CD14-positive monocyte (primary cell): ENCODE results near the gene AGBL1. TPM values are rescaled to one million over a fixed set of nuclear protein-coding genes. Genes with fewer than 3 reads are reported as not detected.

Source experiments
- DNase-seq, 3 donors: peaks; one replicate each; pipeline ENCODE4 v3.0.0-alpha.2; 2011 to 2022
- H2AFZ ChIP-seq: 2 replicates; pipeline ENCODE4 v1.6.0; 2012; ENCODE audit warnings: mild to moderate bottlenecking, low read depth, low read length, inconsistent platforms; ENCODE audit not compliant: insufficient read depth, poor library complexity, severe bottlenecking
- H3K27ac ChIP-seq, 2 donors: 1 replicate in 1 of 2; 2 replicates in 1 of 2; pipeline ENCODE4 v1.5.1; 2012 to 2013; ENCODE audit warnings: low read length in 2 of 2, control low read depth in 1 of 2, inconsistent platforms in 1 of 2, low read depth in 1 of 2, mild to moderate bottlenecking in 1 of 2
- H3K27me3 ChIP-seq, 2 donors: one replicate each; pipeline versions ENCODE4 v1.6.0 to v1.6.1; 2011 to 2013; ENCODE audit warnings: low read length in 2 of 2; ENCODE audit not compliant: control insufficient read depth in 2 of 2, insufficient read depth in 2 of 2
- H3K36me3 ChIP-seq, 2 donors: replicated peaks in 1 of 2; 1 replicate in 1 of 2; 2 replicates in 1 of 2; pipeline versions ENCODE4 v1.5.1 to v1.6.1; 2012 to 2013; ENCODE audit warnings: low read length in 2 of 2, control low read depth in 1 of 2, inconsistent platforms in 1 of 2, mild to moderate bottlenecking in 1 of 2; ENCODE audit not compliant: insufficient read depth in 2 of 2, control insufficient read depth in 1 of 2
- H3K4me1 ChIP-seq, 2 donors: 1 replicate in 1 of 2; 2 replicates in 1 of 2; pipeline versions ENCODE4 v1.5.1 to v1.6.1; 2012 to 2013; ENCODE audit warnings: low read length in 2 of 2, control low read depth in 1 of 2, inconsistent platforms in 1 of 2, mild to moderate bottlenecking in 1 of 2, moderate library complexity in 1 of 2; ENCODE audit not compliant: insufficient read depth in 2 of 2, control insufficient read depth in 1 of 2
- H3K4me2 ChIP-seq: replicated peaks from 2 replicates; pipeline ENCODE3; 2012; ENCODE audit warnings: low read length, moderate library complexity, mild to moderate bottlenecking; ENCODE audit not compliant: poor library complexity, severe bottlenecking; ENCODE audit errors: extremely low read depth
- H3K4me3 ChIP-seq, 3 experiments: fragments of 200-600 bp in 1 of 3; sonication (generic) in 1 of 3; replicated peaks in 1 of 3; 1 replicate in 2 of 3; 2 replicates in 1 of 3; pipeline ENCODE4 v1.5.1; 2011 to 2013; ENCODE audit warnings: low read length in 3 of 3, mild to moderate bottlenecking in 3 of 3, control low read depth in 2 of 3, low read depth in 2 of 3, inconsistent platforms in 1 of 3, moderate library complexity in 1 of 3
- H3K79me2 ChIP-seq: 2 replicates; pipeline ENCODE4 v1.6.0; 2012; ENCODE audit warnings: mild to moderate bottlenecking, control low read depth, inconsistent platforms, low read length, moderate library complexity; ENCODE audit not compliant: insufficient read depth
- H3K9ac ChIP-seq: 2 replicates; pipeline ENCODE4 v1.6.0; 2017; ENCODE audit warnings: low read length, mild to moderate bottlenecking; ENCODE audit not compliant: insufficient read depth, poor library complexity, severe bottlenecking
- H3K9me3 ChIP-seq, 2 donors: replicated peaks in 1 of 2; 1 replicate in 1 of 2; 2 replicates in 1 of 2; pipeline versions ENCODE4 v1.5.1 to v1.6.1; 2012 to 2013; ENCODE audit warnings: low read length in 2 of 2, control low read depth in 1 of 2; ENCODE audit not compliant: control insufficient read depth in 1 of 2, insufficient read depth in 1 of 2
- H4K20me1 ChIP-seq: 2 replicates; pipeline ENCODE4 v1.6.0; 2012; ENCODE audit warnings: mild to moderate bottlenecking, low read length, control low read depth, moderate library complexity; ENCODE audit not compliant: insufficient read depth
- H3K27ac Mint-ChIP-seq, 7 donors: one replicate each; pipeline ENCODE4 v1.8.0; 2020; ENCODE audit warnings: mild to moderate bottlenecking in 7 of 7, mixed read lengths in 7 of 7, moderate library complexity in 6 of 7, inconsistent platforms in 2 of 7
- H3K27me3 Mint-ChIP-seq, 3 donors: one replicate each; pipeline ENCODE4 v1.8.0; 2021 to 2022; ENCODE audit warnings: low read depth in 3 of 3, mild to moderate bottlenecking in 3 of 3, mixed read lengths in 3 of 3, moderate library complexity in 3 of 3, inconsistent platforms in 1 of 3
- H3K36me3 Mint-ChIP-seq, 2 donors: one replicate each; pipeline ENCODE4 v1.8.0; 2020; ENCODE audit warnings: mixed read lengths in 2 of 2, inconsistent platforms in 1 of 2, mild to moderate bottlenecking in 1 of 2
- H3K4me1 Mint-ChIP-seq: one replicate; pipeline ENCODE4 v1.8.0; 2020; ENCODE audit warnings: mild to moderate bottlenecking, mixed read lengths
- H3K4me3 Mint-ChIP-seq, 2 donors: one replicate each; pipeline ENCODE4 v1.8.0; 2020; ENCODE audit warnings: mild to moderate bottlenecking in 2 of 2, mixed read lengths in 2 of 2, moderate library complexity in 1 of 2
- H3K9me3 Mint-ChIP-seq, 7 donors: one replicate each; pipeline ENCODE4 v1.8.0; 2020 to 2022; ENCODE audit warnings: mixed read lengths in 7 of 7, mild to moderate bottlenecking in 6 of 7, moderate library complexity in 6 of 7, inconsistent platforms in 2 of 7
- WGBS: methylation state at CpG from one replicate; pipeline ENCODE4 v1.1.5; 2013; ENCODE audit warnings: missing lambda C conversion rate; ENCODE audit not compliant: insufficient coverage; 5-methylcytosine and 5-hydroxymethylcytosine counted together
- intact Hi-C, 2 donors: fragments of 100-400 bp; cut with micrococcal nuclease; formaldehyde crosslinking; loops; one replicate each; pipeline versions ENCODE4 v1.15.0 to v1.15.1; 2023
- polyA plus RNA-seq, 3 donors: library from polyadenylated mRNA; depleted of rRNA in 1 of 3; unstranded in 2 of 3; stranded (reverse) in 1 of 3; fragments of 300-500 nt in 2 of 3; fragments of >200 nt in 1 of 3; fragmentation: Illumina TruSeq in 2 of 3; gene quantifications; 1 replicate in 2 of 3; 2 replicates in 1 of 3; pipeline ENCODE4 v1.2.3, GENCODE V29; 2012 to 2021
- TF ChIP-seq, protein P1 (sequence below): fragments of 200-600 bp; IDR thresholded peaks from one replicate; pipeline ENCODE4 v1.8.0; 2022; ENCODE audit warnings: antibody characterized with exemption, mild to moderate bottlenecking

AGBL1 gene
- polyA plus RNA-seq, 3 donors = not detected

DNA sequence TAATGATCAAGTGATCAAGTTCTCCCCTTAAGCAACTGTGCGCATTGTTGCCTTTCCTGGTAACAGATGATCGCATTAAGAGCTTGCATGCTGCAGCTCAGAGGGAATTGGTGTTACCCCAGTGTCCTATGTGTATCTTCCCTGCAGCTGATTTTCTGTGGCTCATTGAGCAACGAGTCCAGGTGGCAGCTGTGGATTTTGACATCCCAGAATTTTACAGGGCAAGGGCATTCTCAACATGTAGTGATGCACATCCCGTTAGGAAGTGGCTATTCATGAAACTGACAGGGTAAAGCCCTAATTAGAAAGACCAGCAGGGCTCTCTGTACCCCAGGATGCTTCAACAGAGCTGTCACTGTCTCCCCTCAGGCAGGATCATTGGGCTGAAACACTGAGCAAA, 232.8 kb downstream of the AGBL1 start:
- H3K27ac Mint-ChIP-seq = no peak overlapping the region

DNA sequence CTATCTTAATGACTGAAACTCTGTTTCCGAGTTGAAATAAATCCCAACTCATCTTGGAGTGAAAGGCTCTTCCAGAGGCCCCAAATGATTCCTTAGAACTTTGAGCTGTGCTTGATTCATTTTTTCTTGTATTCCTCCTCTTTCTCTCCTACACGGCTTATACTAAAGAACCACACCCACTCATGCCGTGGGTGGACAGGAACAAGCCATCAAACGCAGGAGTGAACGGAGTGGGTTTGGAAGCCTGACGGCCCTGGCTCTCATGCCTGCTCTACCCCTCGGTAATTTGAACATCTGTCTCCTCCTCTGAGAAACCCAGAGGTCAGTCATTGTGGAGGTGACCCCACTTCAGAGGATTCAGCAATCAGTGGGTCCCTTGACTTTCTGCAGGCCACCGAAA, 236.5 kb downstream of the AGBL1 start:
- H3K9ac ChIP-seq = no peak overlapping the region
- H3K27me3 Mint-ChIP-seq = peaks cover 0 to 2% (median 2%) of the 10 kb centered on the region in 3 donors
- intact Hi-C loops = loop anchor here in 1 of 2 donors (10.0 kb wide), 1 partner anchor 839 kb away; no protein-coding TSS in a partner anchor
- no peaks in the 10 kb centered on the region for H3K79me2 ChIP-seq
- DNase-seq = no peak
- peaks cover 0 to 15% (median 3%) of the 10 kb centered on the region in 7 donors for H3K9me3 Mint-ChIP-seq
- H3K4me1 Mint-ChIP-seq = no peaks in the 10 kb centered on the region
- no peak overlapping the region for H3K4me3 ChIP-seq
- TF ChIP-seq, protein P1, sequence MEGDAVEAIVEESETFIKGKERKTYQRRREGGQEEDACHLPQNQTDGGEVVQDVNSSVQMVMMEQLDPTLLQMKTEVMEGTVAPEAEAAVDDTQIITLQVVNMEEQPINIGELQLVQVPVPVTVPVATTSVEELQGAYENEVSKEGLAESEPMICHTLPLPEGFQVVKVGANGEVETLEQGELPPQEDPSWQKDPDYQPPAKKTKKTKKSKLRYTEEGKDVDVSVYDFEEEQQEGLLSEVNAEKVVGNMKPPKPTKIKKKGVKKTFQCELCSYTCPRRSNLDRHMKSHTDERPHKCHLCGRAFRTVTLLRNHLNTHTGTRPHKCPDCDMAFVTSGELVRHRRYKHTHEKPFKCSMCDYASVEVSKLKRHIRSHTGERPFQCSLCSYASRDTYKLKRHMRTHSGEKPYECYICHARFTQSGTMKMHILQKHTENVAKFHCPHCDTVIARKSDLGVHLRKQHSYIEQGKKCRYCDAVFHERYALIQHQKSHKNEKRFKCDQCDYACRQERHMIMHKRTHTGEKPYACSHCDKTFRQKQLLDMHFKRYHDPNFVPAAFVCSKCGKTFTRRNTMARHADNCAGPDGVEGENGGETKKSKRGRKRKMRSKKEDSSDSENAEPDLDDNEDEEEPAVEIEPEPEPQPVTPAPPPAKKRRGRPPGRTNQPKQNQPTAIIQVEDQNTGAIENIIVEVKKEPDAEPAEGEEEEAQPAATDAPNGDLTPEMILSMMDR = no peak
- H2AFZ ChIP-seq = no peak overlapping the region
- no peaks in the 10 kb centered on the region for H3K36me3 Mint-ChIP-seq
- no peak overlapping the region for H3K27ac ChIP-seq
- H3K9me3 ChIP-seq = peaks cover 0 to 4% of the 10 kb centered on the region in 2 donors
- 34% methylated on average over 6 of the region's 8 CpGs for WGBS
- H3K4me2 ChIP-seq = no peak overlapping the region
- H4K20me1 ChIP-seq = no peaks in the 10 kb centered on the region
- H3K27me3 ChIP-seq = no peaks in the 10 kb centered on the region
- no peaks in the 10 kb centered on the region for H3K36me3 ChIP-seq
- no peak overlapping the region for H3K27ac Mint-ChIP-seq
- no peak overlapping the region for H3K4me3 Mint-ChIP-seq
- no peaks in the 10 kb centered on the region for H3K4me1 ChIP-seq

More for the DNA sequence above, 232.8 kb downstream of the AGBL1 start:
- intact Hi-C loops = loop anchor here in 1 of 2 donors (10.0 kb wide), 1 partner anchor 842 kb away; no protein-coding TSS in a partner anchor
- Histone ChIP-seq H3K27ac (no peak overlapping the region), H3K4me3 (no peak overlapping the region), H3K27me3 (no peaks in the 10 kb centered on the region), H2AFZ (no peak overlapping the region), H4K20me1 (no peaks in the 10 kb centered on the region), H3K36me3 (no peaks in the 10 kb centered on the region), H3K79me2 (no peaks in the 10 kb centered on the region), H3K9ac (no peak overlapping the region), H3K9me3 (peaks cover 4 to 8% of the 10 kb centered on the region in 2 donors), H3K4me1 (no peaks in the 10 kb centered on the region), H3K4me2 (no peak overlapping the region)
- Mint-ChIP-seq H3K4me1 (no peaks in the 10 kb centered on the region), H3K27me3 (peaks cover 0 to 2% (median 2%) of the 10 kb centered on the region in 3 donors), H3K36me3 (no peaks in the 10 kb centered on the region), H3K9me3 (peaks cover 0 to 15% (median 8%) of the 10 kb centered on the region in 7 donors), H3K4me3 (no peak overlapping the region)
- no peak for DNase-seq
- WGBS = 75% methylated on average over 4 of the region's 4 CpGs
- TF ChIP-seq, protein P1 = no peak
